Adipose tissue (tissue), 3 donors: ENCODE measurements around the gene NOC2L. TPM values are rescaled to one million over a fixed set of nuclear protein-coding genes. Genes with fewer than 3 reads are reported as not detected.

Experiments
- H3K27ac ChIP-seq: one replicate; pipeline ENCODE4 v1.5.1; 2013; ENCODE audit warnings: low read depth, low read length
- WGBS, 3 donors: extraction: QIAGEN DNeasy Blood & Tissue Kit; methylation state at CpG; one replicate each; pipeline ENCODE4 v1.1.7; 2013; 5-methylcytosine and 5-hydroxymethylcytosine counted together
- polyA plus RNA-seq, 3 donors: library from polyadenylated mRNA; stranded (reverse); fragments of 200-250 nt; gene quantifications; one replicate each; pipeline ENCODE4 v1.2.3, GENCODE V29; 2013
- donor health status: healthy with polysubstance abuse.
- donor health status: Bipolar disorder and iron deficiency.
- donor health status: healthy.

NOC2L gene
- polyA plus RNA-seq, 3 donors, result 39.8 to 50.2 (median 44.3) TPM

DNA sequence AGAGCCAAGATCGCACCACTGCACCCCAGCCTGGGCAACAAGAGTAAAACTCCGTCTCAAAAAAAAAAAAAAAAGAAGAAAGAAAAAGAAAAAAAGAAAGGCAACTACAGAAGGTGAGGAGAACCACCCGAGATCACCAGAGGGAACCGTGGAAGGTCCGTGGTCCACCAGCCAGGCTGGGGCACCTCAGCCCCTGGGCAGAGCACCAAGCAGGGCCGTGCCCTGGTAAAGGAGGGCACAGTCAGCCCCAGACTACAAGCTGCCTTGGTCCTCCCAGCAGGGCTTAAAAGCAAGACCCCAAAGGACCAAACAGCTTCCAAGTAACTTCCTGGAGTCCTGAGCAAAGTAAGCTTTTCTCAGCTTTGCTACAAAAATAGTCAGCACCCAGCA lies 44.2 kb downstream of the NOC2L start:
- 70 to 76% (median 73%) methylated on average over 6 of the region's 6 CpGs for WGBS, 3 donors
- no peak overlapping the region for H3K27ac ChIP-seq

GRCh38 chr1:914131-914890 lies 44.7 kb downstream of the NOC2L start:
- WGBS, 3 donors, result 83 to 85% (median 84%) methylated on average over 21 of the region's 21 CpGs
- H3K27ac ChIP-seq, result no peak overlapping the region

DNA sequence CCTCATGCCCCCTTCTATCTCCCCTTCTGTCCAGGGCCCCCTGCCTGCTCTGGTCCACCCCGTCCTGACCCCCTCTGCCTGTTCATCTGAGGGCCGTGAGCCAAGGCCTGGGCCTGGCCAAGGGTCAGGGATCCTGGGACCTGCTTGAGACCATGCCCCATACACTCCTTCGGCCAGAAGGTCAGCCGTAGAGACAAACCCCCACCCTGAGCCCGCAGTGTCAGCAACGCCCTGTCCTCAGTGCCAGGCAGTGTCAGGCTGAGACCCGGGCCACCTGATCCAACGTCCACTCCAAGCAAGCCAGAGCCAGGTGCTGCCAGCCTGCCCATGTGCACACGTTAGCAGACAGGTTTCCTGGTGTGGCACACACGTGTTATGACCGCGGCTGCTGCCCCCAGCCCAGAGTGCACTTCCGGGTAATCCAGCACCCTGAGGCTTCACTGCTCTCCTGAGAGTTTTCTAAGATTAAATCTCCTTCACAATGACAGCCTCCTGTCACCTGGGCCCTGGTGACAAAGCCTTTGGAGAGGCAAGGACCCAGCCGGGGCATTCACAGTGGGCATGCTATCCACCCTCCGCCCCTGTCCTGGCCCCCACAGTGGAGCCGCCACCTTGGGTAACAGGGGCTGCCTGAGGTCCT lies 45.4 kb downstream of the NOC2L start:
- WGBS, 3 donors, result 70 to 78% (median 75%) methylated on average over 16 of the region's 16 CpGs
- H3K27ac ChIP-seq, result no peak overlapping the region

GRCh38 chr1:912740-913301 lies 46.2 kb downstream of the NOC2L start:
- 39 to 49% (median 44%) methylated on average over 24 of the region's 24 CpGs for WGBS, 3 donors
- H3K27ac ChIP-seq, result no peak overlapping the region

- no peak overlapping the region for H3K27ac ChIP-seq
- WGBS, 3 donors, result 49 to 70% (median 52%) methylated on average over 15 of the region's 15 CpGs
Observed at GRCh38 chr1:911875-912739, 46.9 kb downstream of the NOC2L start.

GRCh38 chr1:910881-911721 lies 48.0 kb downstream of the NOC2L start:
- 41 to 59% (median 58%) methylated on average over 24 to 25 of the region's 25 CpGs for WGBS, 3 donors
- H3K27ac ChIP-seq, result no peak overlapping the region

- no peak overlapping the region for H3K27ac ChIP-seq
- WGBS, 3 donors, result 16 to 26% (median 22%) methylated on average over 25 to 29 of the region's 29 CpGs
Observed at GRCh38 chr1:910311-910880, 48.7 kb downstream of the NOC2L start.

- H3K27ac ChIP-seq, result no peak overlapping the region
- WGBS, 3 donors, result 4 to 10% (median 6%) methylated on average over 17 to 53 of the region's 53 CpGs
Observed at GRCh38 chr1:909861-910310, 49.2 kb downstream of the NOC2L start.

DNA sequence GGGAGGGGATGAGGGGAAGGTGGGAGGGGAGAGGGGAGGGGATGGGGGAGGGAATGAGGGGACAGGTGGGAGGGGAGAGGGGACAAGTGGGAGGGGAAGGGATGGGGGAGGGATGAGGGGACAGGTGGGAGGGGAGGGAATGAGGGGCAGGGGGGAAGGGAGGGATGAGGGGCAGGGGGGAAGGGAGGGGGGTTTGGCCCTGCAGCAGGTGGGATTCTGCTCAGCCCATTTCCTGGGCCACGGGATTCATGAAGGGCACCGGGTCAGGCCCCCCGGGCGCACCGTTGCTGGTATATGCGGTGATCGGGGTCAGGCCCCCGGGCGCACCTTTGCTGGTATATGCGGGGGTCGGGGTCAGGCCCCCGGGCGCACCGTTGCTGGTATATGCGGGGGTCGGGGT lies 50.4 kb downstream of the NOC2L start:
- no peak overlapping the region for H3K27ac ChIP-seq
- WGBS, 3 donors, result 80 to 89% (median 80%) methylated on average over 9 to 15 of the region's 16 CpGs

DNA sequence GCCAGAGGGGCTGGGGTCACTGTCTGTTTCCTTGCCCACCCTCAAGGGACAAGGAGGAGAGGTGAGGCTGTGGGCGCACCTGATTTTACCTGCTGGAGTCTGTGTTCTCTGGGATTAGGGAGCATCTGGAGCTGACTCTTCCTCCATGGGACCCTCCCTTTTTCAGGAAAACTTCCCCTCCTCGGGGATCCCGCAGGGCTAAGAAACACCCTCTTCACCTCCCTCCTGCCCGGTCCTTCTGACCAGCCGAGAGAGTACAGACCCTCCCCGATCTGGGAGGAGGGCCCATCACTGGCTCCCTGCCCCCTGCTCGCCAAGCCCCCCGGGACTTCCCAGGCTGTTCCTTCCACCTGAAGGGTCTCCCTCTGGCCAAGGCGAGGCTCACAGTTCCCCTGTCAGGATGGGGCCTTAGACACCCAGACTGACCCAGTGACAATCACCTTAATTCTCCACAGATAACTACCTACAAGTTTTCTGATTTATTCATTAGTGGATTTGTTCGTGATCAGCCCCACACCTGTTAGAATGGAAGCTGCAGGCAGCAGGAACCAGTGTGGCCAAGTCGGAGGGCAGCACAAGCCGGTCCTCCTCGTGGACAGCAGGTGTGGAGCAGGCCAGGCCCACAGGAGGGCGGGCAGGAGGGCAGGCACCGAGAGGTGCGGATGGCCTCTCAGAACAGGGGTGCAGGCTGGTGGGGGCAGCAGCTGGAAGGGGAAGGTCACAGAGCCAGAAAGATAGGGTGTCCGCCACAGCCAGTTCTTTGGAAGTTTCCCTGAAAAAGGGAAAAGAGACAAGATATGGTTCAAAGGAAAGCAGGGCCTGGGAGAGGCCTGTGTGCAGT lies 51.2 kb downstream of the NOC2L start:
- H3K27ac ChIP-seq, result no peak overlapping the region
- WGBS, 3 donors, result 87 to 90% (median 88%) methylated on average over 17 of the region's 17 CpGs

DNA sequence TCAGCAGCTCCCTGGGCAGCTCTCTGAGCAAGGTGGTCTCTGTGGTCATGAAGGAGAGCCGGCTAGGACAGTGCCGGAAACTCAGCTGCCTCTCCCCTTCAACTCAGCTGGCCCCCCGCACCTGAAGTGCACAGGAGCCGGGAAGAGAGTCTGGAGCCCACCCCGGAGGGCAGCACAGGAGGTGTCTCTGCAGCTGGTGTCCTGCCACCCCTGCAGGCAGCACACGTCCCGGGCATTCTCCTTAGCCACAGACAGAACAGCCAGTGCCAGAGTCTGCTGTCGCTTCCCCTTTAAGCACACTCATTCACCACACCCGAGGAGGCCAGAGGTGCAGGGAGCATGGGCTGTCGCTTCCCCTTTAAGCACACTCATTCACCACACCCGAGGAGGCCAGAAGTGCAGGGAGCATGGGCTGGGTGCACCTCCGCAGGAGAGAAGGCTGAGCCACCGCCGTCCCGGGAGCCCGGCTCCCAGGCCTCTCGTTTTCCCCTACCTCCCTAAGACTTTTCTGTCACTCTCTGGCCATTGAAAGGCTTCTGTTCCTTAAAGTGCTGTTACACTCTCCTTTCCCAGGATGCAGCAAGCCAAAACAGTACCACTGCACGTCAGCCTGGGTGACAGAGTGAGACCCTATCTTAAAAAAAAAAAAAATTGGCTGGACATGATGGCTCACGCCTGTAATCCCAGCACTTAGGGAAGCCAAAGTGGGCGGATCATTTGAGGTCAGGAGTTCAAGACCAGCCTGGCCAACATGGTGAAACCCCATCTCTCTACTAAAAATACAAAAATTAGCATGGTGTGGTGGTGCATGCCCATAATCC lies 52.2 kb downstream of the NOC2L start:
- WGBS, 3 donors, result 33 to 58% (median 42%) methylated on average over 20 of the region's 20 CpGs
- no peak overlapping the region for H3K27ac ChIP-seq

DNA sequence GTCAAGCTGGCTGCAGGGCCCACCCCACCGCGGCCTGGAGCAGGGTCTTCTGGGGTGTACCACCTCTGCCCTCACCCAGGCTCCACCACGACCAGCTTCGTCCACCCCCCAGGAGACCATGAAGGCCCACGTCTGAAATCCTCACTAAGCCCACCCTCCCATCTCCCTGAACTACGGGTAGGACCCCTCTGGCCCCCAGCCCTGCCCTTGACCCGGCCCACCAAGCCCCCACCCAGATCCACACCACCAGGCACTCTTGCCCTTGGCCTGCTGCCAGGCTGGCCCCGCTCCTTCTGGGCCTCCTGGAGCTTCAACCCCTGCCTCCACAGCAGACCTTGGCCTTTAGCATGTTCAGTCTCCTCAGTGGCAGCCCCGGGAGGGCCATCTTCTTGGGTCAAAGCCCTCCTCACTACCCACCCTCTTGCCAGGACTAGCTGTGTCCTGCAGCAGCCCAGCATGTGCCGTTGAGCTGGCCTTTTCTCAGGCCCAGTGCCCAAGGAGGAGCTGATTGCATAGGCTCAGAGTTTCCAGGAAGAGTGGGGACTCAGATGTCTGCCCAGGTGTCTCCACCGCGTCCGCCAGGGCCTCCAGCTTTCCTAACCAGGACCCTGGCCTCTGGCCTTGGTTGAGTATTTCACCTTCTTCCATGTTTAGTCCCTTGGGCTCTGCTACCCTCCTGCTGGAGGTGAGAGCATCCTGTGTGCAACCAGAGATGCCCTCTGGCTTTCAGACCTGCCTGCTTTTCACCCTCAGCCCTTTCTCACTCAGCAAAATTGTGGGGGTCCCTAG lies 53.1 kb downstream of the NOC2L start:
- H3K27ac ChIP-seq, result no peak overlapping the region
- WGBS, 3 donors, result 40 to 69% (median 65%) methylated on average over 13 of the region's 13 CpGs

GRCh38 chr1:905071-905749 lies 53.8 kb downstream of the NOC2L start:
- no peak overlapping the region for H3K27ac ChIP-seq
- 8 to 11% (median 8%) methylated on average over 41 to 49 of the region's 49 CpGs for WGBS, 3 donors

- 2 to 9% (median 2%) methylated on average over 54 to 91 of the region's 91 CpGs for WGBS, 3 donors
- no peak overlapping the region for H3K27ac ChIP-seq
Observed at GRCh38 chr1:904310-904950, 54.6 kb downstream of the NOC2L start.
